ENCODE measurements around the gene CACNA2D2. TPM values are rescaled to one million over a fixed set of nuclear protein-coding genes. Genes with fewer than 3 reads are reported as not detected.

Gene CACNA2D2
- total and polyA plus RNA-seq, 2 experiments from 2014 or later, result 0.87 to 1.5 TPM

DNA sequence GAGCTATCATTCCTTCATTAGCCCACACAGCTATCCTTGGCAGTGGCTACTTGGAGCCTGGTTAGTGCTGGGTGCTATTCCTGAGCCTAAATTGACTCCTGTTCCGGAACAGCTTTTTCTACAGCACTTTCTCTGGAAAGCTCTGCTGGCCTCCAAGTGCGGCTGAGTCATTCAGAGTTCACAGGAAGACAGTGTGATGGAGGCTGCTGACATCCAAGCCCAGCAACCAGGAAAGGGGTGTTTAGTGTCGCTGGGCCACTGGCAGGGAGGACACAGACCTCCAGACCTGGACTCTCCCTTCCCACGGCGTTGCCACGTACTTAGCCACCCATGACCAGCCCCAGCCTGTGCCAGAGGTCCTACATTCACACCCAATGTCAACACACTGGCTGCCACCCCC, 28.7 kb downstream of the CACNA2D2 start:
- TF ChIP-seq EZH2 (IDR thresholded peaks at IDR 0.05; ENCODE audit: borderline replicate concordance) (no peak), EZH2phosphoT487 (IDR thresholded peaks at IDR 0.05; ENCODE audit: low read depth, severe bottlenecking, unreplicated experiment) (no peak)
- TF ChIP-seq, protein P1, sequence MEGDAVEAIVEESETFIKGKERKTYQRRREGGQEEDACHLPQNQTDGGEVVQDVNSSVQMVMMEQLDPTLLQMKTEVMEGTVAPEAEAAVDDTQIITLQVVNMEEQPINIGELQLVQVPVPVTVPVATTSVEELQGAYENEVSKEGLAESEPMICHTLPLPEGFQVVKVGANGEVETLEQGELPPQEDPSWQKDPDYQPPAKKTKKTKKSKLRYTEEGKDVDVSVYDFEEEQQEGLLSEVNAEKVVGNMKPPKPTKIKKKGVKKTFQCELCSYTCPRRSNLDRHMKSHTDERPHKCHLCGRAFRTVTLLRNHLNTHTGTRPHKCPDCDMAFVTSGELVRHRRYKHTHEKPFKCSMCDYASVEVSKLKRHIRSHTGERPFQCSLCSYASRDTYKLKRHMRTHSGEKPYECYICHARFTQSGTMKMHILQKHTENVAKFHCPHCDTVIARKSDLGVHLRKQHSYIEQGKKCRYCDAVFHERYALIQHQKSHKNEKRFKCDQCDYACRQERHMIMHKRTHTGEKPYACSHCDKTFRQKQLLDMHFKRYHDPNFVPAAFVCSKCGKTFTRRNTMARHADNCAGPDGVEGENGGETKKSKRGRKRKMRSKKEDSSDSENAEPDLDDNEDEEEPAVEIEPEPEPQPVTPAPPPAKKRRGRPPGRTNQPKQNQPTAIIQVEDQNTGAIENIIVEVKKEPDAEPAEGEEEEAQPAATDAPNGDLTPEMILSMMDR (IDR thresholded peaks at IDR 0.05; ENCODE audit: poor library complexity), result no peak
- Histone ChIP-seq H4K20me1 (ENCODE audit: insufficient read depth, poor library complexity, severe bottlenecking) (no peaks in the 10 kb centered on the region), H3K27ac (no peak overlapping the region), H3K4me2 (no peak overlapping the region), H3K79me2 (no peaks in the 10 kb centered on the region), H3K9me3 (ENCODE audit: low read depth) (no peaks in the 10 kb centered on the region), H3K9me2 (replicated peaks; ENCODE audit: insufficient read depth) (no peaks in the 10 kb centered on the region), H3K36me3 (replicated peaks; ENCODE audit: insufficient read depth, low read depth) (no peaks in the 10 kb centered on the region), H3K4me1 (ENCODE audit: insufficient read depth) (no peaks in the 10 kb centered on the region), H3K4me3 (no peak overlapping the region), H2AFZ (no peak overlapping the region), H3K27me3 (no peaks in the 10 kb centered on the region)
- 94% methylated on average over 6 of the region's 6 CpGs for WGBS (ENCODE audit: low lambda C conversion rate, missing lambda C conversion rate)
- DNase-seq (ENCODE audit: low spot score), result no peak

DNA sequence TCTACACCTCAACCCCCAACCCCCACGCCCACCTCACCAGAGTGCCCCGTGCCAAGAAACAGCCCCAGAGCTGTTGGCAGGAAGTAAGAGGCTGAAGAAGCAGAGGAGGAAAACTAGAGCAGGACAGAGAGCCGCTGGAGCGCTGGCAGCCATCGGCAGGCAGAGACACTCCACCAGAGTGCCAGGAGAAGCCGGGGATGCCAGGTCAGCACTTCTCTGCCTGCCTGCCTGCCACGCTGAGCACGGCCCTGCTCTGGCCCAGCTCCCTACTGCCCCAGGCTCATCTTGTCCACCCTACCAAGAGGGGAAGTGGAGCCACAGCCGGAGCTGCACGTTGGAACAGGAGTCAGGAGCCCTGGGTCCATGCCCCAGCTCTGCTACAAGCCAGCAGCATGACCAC, 29.7 kb downstream of the CACNA2D2 start:
- Histone ChIP-seq H2AFZ (no peak overlapping the region), H3K27me3 (no peaks in the 10 kb centered on the region), H3K27ac (no peak overlapping the region), H3K9me2 (replicated peaks; ENCODE audit: insufficient read depth) (no peaks in the 10 kb centered on the region), H3K4me1 (ENCODE audit: insufficient read depth) (no peaks in the 10 kb centered on the region), H3K4me2 (no peak overlapping the region), H3K4me3 (no peak overlapping the region), H3K9me3 (ENCODE audit: low read depth) (no peaks in the 10 kb centered on the region), H3K79me2 (no peaks in the 10 kb centered on the region), H3K36me3 (replicated peaks; ENCODE audit: insufficient read depth, low read depth) (no peaks in the 10 kb centered on the region), H4K20me1 (ENCODE audit: insufficient read depth, poor library complexity, severe bottlenecking) (no peaks in the 10 kb centered on the region)
- TF ChIP-seq EZH2phosphoT487 (IDR thresholded peaks at IDR 0.05; ENCODE audit: low read depth, severe bottlenecking, unreplicated experiment) (no peak), EZH2 (IDR thresholded peaks at IDR 0.05; ENCODE audit: borderline replicate concordance) (no peak)
- TF ChIP-seq, protein P1 (IDR thresholded peaks at IDR 0.05; ENCODE audit: poor library complexity), result no peak
- WGBS (ENCODE audit: low lambda C conversion rate, missing lambda C conversion rate), result 89% methylated on average over 10 of the region's 10 CpGs
- no peak for DNase-seq (ENCODE audit: low spot score)

DNA sequence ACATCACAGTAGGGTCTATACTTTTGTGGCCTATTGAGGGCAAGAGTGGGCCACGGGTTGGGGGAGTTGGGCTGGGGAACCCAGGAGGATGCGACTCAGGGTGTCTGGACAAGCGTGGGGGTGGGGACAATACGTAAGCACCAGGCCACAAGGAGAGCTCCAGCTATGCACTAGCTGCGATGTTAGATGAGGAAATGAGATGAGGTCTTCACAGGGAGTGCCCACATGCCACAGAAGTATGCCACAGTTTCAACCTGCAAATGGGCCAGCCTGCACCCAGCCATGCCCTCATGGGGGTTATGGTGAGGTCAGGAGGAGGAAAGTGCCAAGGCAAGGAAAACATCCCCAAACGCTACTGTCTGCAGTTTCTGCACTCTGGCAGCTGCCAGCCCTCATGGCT, 30.5 kb downstream of the CACNA2D2 start:
- Histone ChIP-seq H3K9me3 (ENCODE audit: low read depth) (no peaks in the 10 kb centered on the region), H3K9me2 (replicated peaks; ENCODE audit: insufficient read depth) (no peaks in the 10 kb centered on the region), H3K27ac (no peak overlapping the region), H3K27me3 (no peaks in the 10 kb centered on the region), H4K20me1 (ENCODE audit: insufficient read depth, poor library complexity, severe bottlenecking) (no peaks in the 10 kb centered on the region), H3K36me3 (replicated peaks; ENCODE audit: insufficient read depth, low read depth) (no peaks in the 10 kb centered on the region), H3K4me1 (ENCODE audit: insufficient read depth) (no peaks in the 10 kb centered on the region), H3K4me2 (no peak overlapping the region), H2AFZ (no peak overlapping the region), H3K4me3 (no peak overlapping the region), H3K79me2 (no peaks in the 10 kb centered on the region)
- no peak for DNase-seq (ENCODE audit: low spot score)
- TF ChIP-seq EZH2phosphoT487 (IDR thresholded peaks at IDR 0.05; ENCODE audit: low read depth, severe bottlenecking, unreplicated experiment), result no peak
- TF ChIP-seq, protein P1 (IDR thresholded peaks at IDR 0.05; ENCODE audit: poor library complexity), result no peak
- no peak for TF ChIP-seq EZH2 (IDR thresholded peaks at IDR 0.05; ENCODE audit: borderline replicate concordance)
- 85% methylated on average over 6 of the region's 6 CpGs for WGBS (ENCODE audit: low lambda C conversion rate, missing lambda C conversion rate)

DNA sequence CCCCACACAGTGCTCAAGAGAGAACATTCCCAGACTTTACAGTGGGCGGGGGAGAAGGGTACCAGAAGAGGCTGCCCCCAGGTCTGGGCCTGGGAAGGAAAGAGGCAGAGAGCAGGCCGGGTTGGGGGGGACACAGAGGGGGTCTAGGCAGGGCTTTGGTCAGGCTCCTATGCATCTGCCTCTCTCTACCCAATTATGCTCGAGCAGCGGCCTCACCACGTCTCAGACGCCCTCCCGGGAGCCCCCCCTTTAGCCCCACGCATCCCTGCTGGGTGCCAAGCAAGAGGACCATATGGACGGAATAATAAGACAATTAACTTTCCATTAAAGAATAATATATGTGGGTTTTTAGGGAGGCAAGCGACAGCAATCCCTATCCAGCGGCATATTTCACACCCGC, 32.8 kb downstream of the CACNA2D2 start:
- Histone ChIP-seq H3K4me2 (no peak overlapping the region), H3K36me3 (replicated peaks; ENCODE audit: insufficient read depth, low read depth) (no peaks in the 10 kb centered on the region), H3K27ac (no peak overlapping the region), H3K9me2 (replicated peaks; ENCODE audit: insufficient read depth) (no peaks in the 10 kb centered on the region), H3K4me3 (no peak overlapping the region), H2AFZ (no peak overlapping the region), H3K4me1 (ENCODE audit: insufficient read depth) (no peaks in the 10 kb centered on the region), H3K9me3 (ENCODE audit: low read depth) (no peaks in the 10 kb centered on the region), H4K20me1 (ENCODE audit: insufficient read depth, poor library complexity, severe bottlenecking) (no peaks in the 10 kb centered on the region), H3K27me3 (no peaks in the 10 kb centered on the region), H3K79me2 (no peaks in the 10 kb centered on the region)
- no peak for DNase-seq (ENCODE audit: low spot score)
- 90% methylated on average over 10 of the region's 12 CpGs for WGBS (ENCODE audit: low lambda C conversion rate, missing lambda C conversion rate)
- TF ChIP-seq, protein P1 (IDR thresholded peaks at IDR 0.05; ENCODE audit: poor library complexity), result no peak
- no peak for TF ChIP-seq EZH2phosphoT487 (IDR thresholded peaks at IDR 0.05; ENCODE audit: low read depth, severe bottlenecking, unreplicated experiment)
- TF ChIP-seq EZH2 (IDR thresholded peaks at IDR 0.05; ENCODE audit: borderline replicate concordance), result no peak
